Neural cell (in vitro differentiated cells): Measurements from ENCODE around the gene SMOC1. TPM values are rescaled to one million over a fixed set of nuclear protein-coding genes. Genes with fewer than 3 reads are reported as not detected.

Experiments used
- H2AFZ ChIP-seq: fragments of 200-600, 300-800 bp; sonication (generic), shearing (Covaris generic); 2 replicates; pipeline ENCODE4 v1.6.0; 2014; ENCODE audit warnings: low read depth, mild to moderate bottlenecking, antibody characterized with exemption, low read length, moderate library complexity
- H3F3A ChIP-seq: fragments of 200-600 bp; shearing (Covaris generic); 2 replicates; pipeline ENCODE4 v1.6.1; 2016; ENCODE audit warnings: mild to moderate bottlenecking, moderate library complexity, mixed read lengths, antibody characterized with exemption, low read length; ENCODE audit not compliant: insufficient read depth, poor library complexity, severe bottlenecking
- H3K27ac ChIP-seq: fragments of 200-600, 300-800 bp; sonication (generic), shearing (Covaris generic); 2 replicates; pipeline ENCODE4 v1.5.1; 2014; ENCODE audit warnings: mild to moderate bottlenecking, low read length, moderate library complexity
- H3K27me3 ChIP-seq: fragments of 300-800, 200-600 bp; sonication (generic), shearing (Covaris generic); 2 replicates; pipeline ENCODE4 v1.6.0; 2014; ENCODE audit warnings: mild to moderate bottlenecking, low read depth, low read length, moderate library complexity; ENCODE audit not compliant: insufficient read depth
- H3K36me3 ChIP-seq: fragments of 300-800, 200-600 bp; sonication (generic), shearing (Covaris generic); 2 replicates; pipeline ENCODE4 v1.5.1; 2014; ENCODE audit warnings: mild to moderate bottlenecking, antibody characterized with exemption, low read length, moderate library complexity; ENCODE audit not compliant: insufficient read depth
- H3K4me2 ChIP-seq: fragments of 300-800, 200-600 bp; sonication (generic), shearing (Covaris generic); 2 replicates; pipeline ENCODE4 v1.6.0; 2014; ENCODE audit warnings: mild to moderate bottlenecking, low read length
- H3K4me3 ChIP-seq: fragments of 300-800, 200-600 bp; sonication (generic), shearing (Covaris generic); 2 replicates; pipeline ENCODE4 v1.5.1; 2014; ENCODE audit warnings: mild to moderate bottlenecking, low read length, moderate library complexity
- H3K79me2 ChIP-seq: fragments of 200-600 bp; shearing (Covaris generic); replicated peaks from 2 replicates; pipeline ENCODE4 v1.6.0; 2014; ENCODE audit warnings: mild to moderate bottlenecking, low read length, moderate library complexity; ENCODE audit not compliant: insufficient read depth
- H3K9ac ChIP-seq: fragments of 300-800, 200-600 bp; sonication (generic), shearing (Covaris generic); 2 replicates; pipeline ENCODE4 v1.6.1; 2016; ENCODE audit warnings: mild to moderate bottlenecking, low read length, mixed read lengths
- H3K9me2 ChIP-seq: fragments of 200-600 bp; shearing (Covaris generic); 2 replicates; pipeline ENCODE4 v1.6.1; 2016; ENCODE audit warnings: mild to moderate bottlenecking, low read length, mixed read lengths; ENCODE audit not compliant: insufficient read depth
- H3K9me3 ChIP-seq: fragments of 200-600, 300-800 bp; sonication (generic), shearing (Covaris generic); 2 replicates; pipeline ENCODE4 v1.6.1; 2016; ENCODE audit warnings: mild to moderate bottlenecking, mixed run types, low read length, moderate library complexity, mixed read lengths
- H4K20me1 ChIP-seq: fragments of 200-600 bp; shearing (Covaris generic); 2 replicates; pipeline ENCODE4 v1.6.1; 2016; ENCODE audit warnings: mild to moderate bottlenecking, mixed run types; ENCODE audit not compliant: insufficient read depth
- EP300 ChIP-seq: fragments of 450-650 bp; conservative IDR thresholded peaks from 2 replicates; pipeline ENCODE4 v1.6.1; 2014; ENCODE audit warnings: antibody characterized with exemption, mild to moderate bottlenecking, moderate library complexity; ENCODE audit not compliant: poor library complexity, severe bottlenecking
- EZH2 ChIP-seq: fragments of 200-600, 300-800 bp; shearing (Covaris generic), sonication (generic); IDR thresholded peaks from 2 replicates; pipeline ENCODE4 v1.6.1; 2014; ENCODE audit warnings: antibody characterized with exemption, low read length, borderline replicate concordance, mild to moderate bottlenecking; ENCODE audit not compliant: insufficient read depth, poor library complexity, severe bottlenecking
- MXI1 ChIP-seq: fragments of 450-650 bp; conservative IDR thresholded peaks from 2 replicates; pipeline ENCODE4 v1.6.1; 2014; ENCODE audit warnings: antibody characterized with exemption, mild to moderate bottlenecking; ENCODE audit not compliant: poor library complexity, severe bottlenecking
- POLR2AphosphoS5 ChIP-seq: IDR thresholded peaks from 2 replicates; pipeline ENCODE4 v1.6.1; 2012
- RAD21 ChIP-seq: fragments of 450-650 bp; conservative IDR thresholded peaks from 2 replicates; pipeline ENCODE4 v1.6.1; 2014; ENCODE audit warnings: antibody characterized with exemption, mild to moderate bottlenecking, moderate library complexity
- SMC3 ChIP-seq: fragments of 450-650 bp; conservative IDR thresholded peaks from 2 replicates; pipeline ENCODE4 v1.6.1; 2014; ENCODE audit warnings: antibody characterized with exemption, mild to moderate bottlenecking, moderate library complexity; ENCODE audit not compliant: poor library complexity
- TAF1 ChIP-seq: IDR thresholded peaks from 2 replicates; pipeline ENCODE4 v1.6.1; 2012; ENCODE audit warnings: low read depth
- polyA plus RNA-seq: library from polyadenylated mRNA; depleted of rRNA; stranded (reverse); fragments of >200 nt; gene quantifications from 2 replicates; pipeline ENCODE4 v1.2.3, GENCODE V29; 2014
- TF ChIP-seq, protein P1 (sequence below): IDR thresholded peaks from 2 replicates; pipeline ENCODE4 v1.6.1; 2012; ENCODE audit warnings: borderline replicate concordance
- TF ChIP-seq, protein P2 (sequence below): fragments of 450-650 bp; IDR thresholded peaks from 2 replicates; pipeline ENCODE4 v1.5.1; 2014; ENCODE audit warnings: antibody characterized with exemption, mild to moderate bottlenecking, moderate library complexity; ENCODE audit not compliant: poor library complexity, severe bottlenecking

SMOC1 gene
- polyA plus RNA-seq, 1 donor from 2014 or later = 8.7 TPM

DNA sequence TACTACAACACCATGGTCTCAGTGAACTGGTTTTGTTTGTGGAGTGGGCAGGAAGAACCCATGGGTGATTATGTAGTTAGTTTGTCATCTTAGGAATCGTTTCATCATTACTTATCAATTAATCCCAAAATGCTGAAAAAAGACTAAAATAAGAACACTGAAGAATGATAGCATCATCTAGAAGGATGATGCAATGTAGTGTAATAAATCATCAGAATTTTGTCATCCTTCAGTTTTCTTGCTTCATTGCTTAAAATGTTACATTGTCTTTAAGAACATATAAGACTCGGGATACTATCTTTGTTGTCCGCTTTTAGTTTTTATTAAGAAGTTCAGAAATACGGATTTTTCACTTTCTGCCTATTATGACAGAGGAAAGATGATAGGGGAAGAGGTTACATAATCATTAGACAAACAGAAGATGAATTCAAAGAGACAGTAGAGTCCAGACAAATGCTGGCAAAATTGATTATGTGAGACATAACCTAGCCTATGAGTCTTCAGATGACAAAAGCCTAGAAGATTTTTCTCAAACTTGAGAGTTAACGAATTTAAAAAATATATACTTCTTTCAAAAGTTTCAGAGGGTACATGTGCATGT is 10.8 kb upstream of the SMOC1 start:
- H3K9ac ChIP-seq = no peak overlapping the region
- H4K20me1 ChIP-seq = no peaks in the 10 kb centered on the region
- no peak overlapping the region for H2AFZ ChIP-seq
- H3K9me3 ChIP-seq = no peaks in the 10 kb centered on the region
- no peaks in the 10 kb centered on the region for H3K36me3 ChIP-seq
- H3K4me3 ChIP-seq = no peak overlapping the region
- no peaks in the 10 kb centered on the region for H3K79me2 ChIP-seq
- H3K9me2 ChIP-seq = no peaks in the 10 kb centered on the region
- H3K4me2 ChIP-seq = no peak overlapping the region
- H3K27ac ChIP-seq = no peak overlapping the region
- H3K27me3 ChIP-seq = no peaks in the 10 kb centered on the region
- TF ChIP-seq SMC3 (no peak), TAF1 (no peak), EP300 (no peak), POLR2AphosphoS5 (no peak), RAD21 (no peak), MXI1 (no peak), EZH2 (no peak)
- TF ChIP-seq, protein P1, sequence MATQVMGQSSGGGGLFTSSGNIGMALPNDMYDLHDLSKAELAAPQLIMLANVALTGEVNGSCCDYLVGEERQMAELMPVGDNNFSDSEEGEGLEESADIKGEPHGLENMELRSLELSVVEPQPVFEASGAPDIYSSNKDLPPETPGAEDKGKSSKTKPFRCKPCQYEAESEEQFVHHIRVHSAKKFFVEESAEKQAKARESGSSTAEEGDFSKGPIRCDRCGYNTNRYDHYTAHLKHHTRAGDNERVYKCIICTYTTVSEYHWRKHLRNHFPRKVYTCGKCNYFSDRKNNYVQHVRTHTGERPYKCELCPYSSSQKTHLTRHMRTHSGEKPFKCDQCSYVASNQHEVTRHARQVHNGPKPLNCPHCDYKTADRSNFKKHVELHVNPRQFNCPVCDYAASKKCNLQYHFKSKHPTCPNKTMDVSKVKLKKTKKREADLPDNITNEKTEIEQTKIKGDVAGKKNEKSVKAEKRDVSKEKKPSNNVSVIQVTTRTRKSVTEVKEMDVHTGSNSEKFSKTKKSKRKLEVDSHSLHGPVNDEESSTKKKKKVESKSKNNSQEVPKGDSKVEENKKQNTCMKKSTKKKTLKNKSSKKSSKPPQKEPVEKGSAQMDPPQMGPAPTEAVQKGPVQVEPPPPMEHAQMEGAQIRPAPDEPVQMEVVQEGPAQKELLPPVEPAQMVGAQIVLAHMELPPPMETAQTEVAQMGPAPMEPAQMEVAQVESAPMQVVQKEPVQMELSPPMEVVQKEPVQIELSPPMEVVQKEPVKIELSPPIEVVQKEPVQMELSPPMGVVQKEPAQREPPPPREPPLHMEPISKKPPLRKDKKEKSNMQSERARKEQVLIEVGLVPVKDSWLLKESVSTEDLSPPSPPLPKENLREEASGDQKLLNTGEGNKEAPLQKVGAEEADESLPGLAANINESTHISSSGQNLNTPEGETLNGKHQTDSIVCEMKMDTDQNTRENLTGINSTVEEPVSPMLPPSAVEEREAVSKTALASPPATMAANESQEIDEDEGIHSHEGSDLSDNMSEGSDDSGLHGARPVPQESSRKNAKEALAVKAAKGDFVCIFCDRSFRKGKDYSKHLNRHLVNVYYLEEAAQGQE = no peak
- TF ChIP-seq, protein P2, sequence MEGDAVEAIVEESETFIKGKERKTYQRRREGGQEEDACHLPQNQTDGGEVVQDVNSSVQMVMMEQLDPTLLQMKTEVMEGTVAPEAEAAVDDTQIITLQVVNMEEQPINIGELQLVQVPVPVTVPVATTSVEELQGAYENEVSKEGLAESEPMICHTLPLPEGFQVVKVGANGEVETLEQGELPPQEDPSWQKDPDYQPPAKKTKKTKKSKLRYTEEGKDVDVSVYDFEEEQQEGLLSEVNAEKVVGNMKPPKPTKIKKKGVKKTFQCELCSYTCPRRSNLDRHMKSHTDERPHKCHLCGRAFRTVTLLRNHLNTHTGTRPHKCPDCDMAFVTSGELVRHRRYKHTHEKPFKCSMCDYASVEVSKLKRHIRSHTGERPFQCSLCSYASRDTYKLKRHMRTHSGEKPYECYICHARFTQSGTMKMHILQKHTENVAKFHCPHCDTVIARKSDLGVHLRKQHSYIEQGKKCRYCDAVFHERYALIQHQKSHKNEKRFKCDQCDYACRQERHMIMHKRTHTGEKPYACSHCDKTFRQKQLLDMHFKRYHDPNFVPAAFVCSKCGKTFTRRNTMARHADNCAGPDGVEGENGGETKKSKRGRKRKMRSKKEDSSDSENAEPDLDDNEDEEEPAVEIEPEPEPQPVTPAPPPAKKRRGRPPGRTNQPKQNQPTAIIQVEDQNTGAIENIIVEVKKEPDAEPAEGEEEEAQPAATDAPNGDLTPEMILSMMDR = no peak
- no peaks in the 10 kb centered on the region for H3F3A ChIP-seq

DNA sequence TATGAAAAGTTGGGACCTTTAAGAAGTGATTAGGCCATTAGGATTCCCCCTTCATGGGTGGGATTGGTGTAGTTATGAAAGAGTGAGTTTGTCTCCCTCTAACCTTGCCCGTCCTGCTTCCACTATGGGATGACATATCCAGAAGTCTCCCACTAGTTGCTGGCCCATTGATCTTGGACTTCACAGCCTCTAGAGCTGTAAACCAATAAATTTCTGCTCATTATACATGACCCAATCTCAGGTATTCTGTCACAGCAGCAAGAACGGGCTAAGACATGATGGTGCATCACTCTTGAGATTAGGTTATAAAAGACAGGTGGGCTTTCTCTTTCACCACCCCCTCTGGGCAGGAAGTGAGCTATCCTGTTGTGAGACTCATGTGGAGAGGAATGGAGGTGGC is 8.6 kb upstream of the SMOC1 start:
- no peak overlapping the region for H3K27ac ChIP-seq
- no peaks in the 10 kb centered on the region for H3K36me3 ChIP-seq
- no peaks in the 10 kb centered on the region for H3K27me3 ChIP-seq
- no peaks in the 10 kb centered on the region for H3K9me2 ChIP-seq
- H3K79me2 ChIP-seq = no peaks in the 10 kb centered on the region
- H3K9me3 ChIP-seq = no peaks in the 10 kb centered on the region
- H4K20me1 ChIP-seq = no peaks in the 10 kb centered on the region
- H3K4me3 ChIP-seq = no peak overlapping the region
- H3F3A ChIP-seq = no peaks in the 10 kb centered on the region
- H3K4me2 ChIP-seq = no peak overlapping the region
- no peak overlapping the region for H2AFZ ChIP-seq
- no peak overlapping the region for H3K9ac ChIP-seq
- TF ChIP-seq TAF1 = no peak
- TF ChIP-seq SMC3 = no peak
- TF ChIP-seq POLR2AphosphoS5 = no peak
- no peak for TF ChIP-seq EZH2
- no peak for TF ChIP-seq RAD21
- no peak for TF ChIP-seq EP300
